Measurements from ENCODE around the gene RNASEH2C. TPM values are rescaled to one million over a fixed set of nuclear protein-coding genes. Genes with fewer than 3 reads are reported as not detected.

Gene RNASEH2C
- total and polyA plus RNA-seq, 2 of the 4 experiments (the other 2 are of a cell fraction): 34.8 to 40.0 TPM

GRCh38 chr11:65766535-65766934, 45.9 kb upstream of the RNASEH2C start:
- no peaks in the 10 kb centered on the region for H4K20me1 ChIP-seq (ENCODE audit: insufficient read depth, low read length)
- H4K5ac ChIP-seq (ENCODE audit: low read depth, low read length): no peak overlapping the region
- intact Hi-C loops (cut with micrococcal nuclease): loop anchor here (5.0 to 10.0 kb wide), 2 partner anchors 51 to 72 kb away; no protein-coding TSS in a partner anchor
- peak; percentile 6 for DNase-seq
- H2BK120ac ChIP-seq (ENCODE audit: low read depth, low read length): no peak overlapping the region
- no peak overlapping the region for H2AK5ac ChIP-seq (ENCODE audit: low read depth, low read length)
- no peaks in the 10 kb centered on the region; a peak in 2 of 4 replicates for H3K79me1 ChIP-seq (ENCODE audit: low read depth in 1 of 2, low read length in 2 of 2)
- POLR2A ChIA-PET (ENCODE audit: unreplicated experiment): interaction anchor here (0.9 kb wide), 1 partner anchor 10 kb away, joined by 10 read pairs; no protein-coding TSS in a partner anchor
- no peaks in the 10 kb centered on the region for H3K9me3 ChIP-seq (ENCODE audit: control insufficient read depth, insufficient read depth, low read length)
- no peak overlapping the region for H3K4me2 ChIP-seq (ENCODE audit: low read depth, low read length)
- BruUV-seq (replicated peaks): no TSS peak
- no peak overlapping the region for H2BK20ac ChIP-seq (ENCODE audit: low read depth, low read length)
- dilution Hi-C loops (cut with HindIII; ENCODE audit: low sequenced_read_pairs, unreplicated experiment): no loop called here
- H3K4ac ChIP-seq (ENCODE audit: low read depth, low read length): no peak overlapping the region
- H3K4me1 ChIP-seq (ENCODE audit: control insufficient read depth, insufficient read depth, low read length): no peaks in the 10 kb centered on the region
- no peaks in the 10 kb centered on the region for H3K36me3 ChIP-seq (ENCODE audit: control insufficient read depth, insufficient read depth, low read length)
- H2AK9ac ChIP-seq (replicated peaks; ENCODE audit: low read depth, low read length, poor library complexity): no peak overlapping the region
- H3K23ac ChIP-seq (ENCODE audit: low read depth, low read length): no peak overlapping the region
- H4K91ac ChIP-seq (ENCODE audit: insufficient read depth, low read depth, low read length): no peak overlapping the region
- H3K27me3 ChIP-seq (ENCODE audit: control insufficient read depth, insufficient read depth, low read length): no peaks in the 10 kb centered on the region
- H3K9ac ChIP-seq (ENCODE audit: low read depth, low read length): no peak overlapping the region
- H3K14ac ChIP-seq (replicated peaks; ENCODE audit: low read depth, low read length): no peak overlapping the region
- TF ChIP-seq SMC3 (IDR thresholded peaks at IDR 0.05; ENCODE audit: low read depth, low read length) (no peak), BHLHE40 (IDR thresholded peaks at IDR 0.05; ENCODE audit: low read depth, low read length) (no peak), FOS (IDR thresholded peaks at IDR 0.05; ENCODE audit: low read depth, low read length) (no peak), MAZ (IDR thresholded peaks at IDR 0.05; ENCODE audit: borderline replicate concordance, low read depth, low read length) (no peak), ELK1 (IDR thresholded peaks at IDR 0.05; ENCODE audit: borderline replicate concordance, low read depth, low read length) (no peak), MAFK (IDR thresholded peaks at IDR 0.05; ENCODE audit: low read depth, low read length) (no peak), CEBPB (IDR thresholded peaks at IDR 0.05; ENCODE audit: low read depth, low read length) (no peak), NFE2L2 (IDR thresholded peaks at IDR 0.05; ENCODE audit: low read depth, low read length) (no peak), POLR2A (IDR thresholded peaks at IDR 0.05; ENCODE audit: low read depth, low read length) (no peak), RCOR1 (IDR thresholded peaks at IDR 0.05; ENCODE audit: insufficient replicate concordance, low read length) (no peak), CHD1 (IDR thresholded peaks at IDR 0.05; ENCODE audit: low read depth, low read length) (no peak), MXI1 (IDR thresholded peaks at IDR 0.05; ENCODE audit: borderline replicate concordance, low read depth, low read length) (no peak), RAD21 (IDR thresholded peaks at IDR 0.05; ENCODE audit: low read length) (no peak), USF2 (IDR thresholded peaks at IDR 0.05; ENCODE audit: low read depth, low read length) (no peak)
- no peak overlapping the region for H3K18ac ChIP-seq (ENCODE audit: low read depth, low read length)
- H2AFZ ChIP-seq (replicated peaks; ENCODE audit: low read length, poor library complexity): no peak overlapping the region
- no peak overlapping the region for H3K27ac ChIP-seq (ENCODE audit: insufficient read depth, low read length)
- ATAC-seq (ENCODE audit: low read depth): 0 out of 2 replicates have a peak, but pooled peaks have one; percentile 11
- CTCF ChIA-PET: interaction anchor here (0.6 kb wide), 1 partner anchor 13 kb away, joined by 3 read pairs; no protein-coding TSS in a partner anchor
- H2BK15ac ChIP-seq (ENCODE audit: low read depth, low read length): no peak overlapping the region
- H3K9me1 ChIP-seq (ENCODE audit: insufficient read depth, low read length): no peaks in the 10 kb centered on the region
- H4K8ac ChIP-seq (ENCODE audit: low read depth in 2 of 2, low read length in 2 of 2): no peak overlapping the region
- no peak overlapping the region for H3K4me3 ChIP-seq (ENCODE audit: insufficient read depth, low read depth, low read length)
- H3K56ac ChIP-seq (ENCODE audit: extremely low read depth, insufficient read depth, low read length): no peak overlapping the region
- H2BK5ac ChIP-seq (ENCODE audit: low read depth, low read length, poor library complexity, severe bottlenecking): no peak overlapping the region
- no CpG with 5 or more reads among the region's 7 CpGs for WGBS, 2 experiments (ENCODE audit: extremely low coverage in 2 of 2, insufficient read length in 1 of 2)
- in situ Hi-C loops (cut with MboI; ENCODE audit: low sequenced_read_pairs): no loop called here

All from IMR-90 (cell line).